ENCODE measurements around the gene DAG1.
"Not testable (repeated sequence)": the region's sequence is repeated elsewhere in the genome, so short reads cannot be mapped to it uniquely, and the experiment has no call there.

Gene DAG1

DNA sequence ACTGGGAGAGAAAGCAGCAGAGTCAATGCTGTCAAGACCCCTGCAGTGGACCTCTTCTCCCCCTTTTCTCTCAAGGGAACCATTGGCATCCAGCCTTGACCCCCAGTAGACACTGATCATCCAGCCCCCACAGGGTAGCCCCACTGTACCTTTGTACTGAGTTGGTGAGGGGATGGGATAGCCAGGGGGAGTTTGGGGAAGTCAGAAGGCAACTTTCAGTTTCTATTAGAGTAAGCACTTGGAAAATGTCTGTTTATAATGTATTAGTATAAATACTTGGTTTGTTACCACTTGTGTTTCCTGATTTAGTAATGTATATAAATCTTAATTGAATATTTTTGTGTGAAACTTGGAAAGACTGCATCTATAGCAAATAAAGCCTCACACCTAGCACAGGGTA is 25.0 kb downstream of the DAG1 start:
- TF ChIP-seq, protein P1, sequence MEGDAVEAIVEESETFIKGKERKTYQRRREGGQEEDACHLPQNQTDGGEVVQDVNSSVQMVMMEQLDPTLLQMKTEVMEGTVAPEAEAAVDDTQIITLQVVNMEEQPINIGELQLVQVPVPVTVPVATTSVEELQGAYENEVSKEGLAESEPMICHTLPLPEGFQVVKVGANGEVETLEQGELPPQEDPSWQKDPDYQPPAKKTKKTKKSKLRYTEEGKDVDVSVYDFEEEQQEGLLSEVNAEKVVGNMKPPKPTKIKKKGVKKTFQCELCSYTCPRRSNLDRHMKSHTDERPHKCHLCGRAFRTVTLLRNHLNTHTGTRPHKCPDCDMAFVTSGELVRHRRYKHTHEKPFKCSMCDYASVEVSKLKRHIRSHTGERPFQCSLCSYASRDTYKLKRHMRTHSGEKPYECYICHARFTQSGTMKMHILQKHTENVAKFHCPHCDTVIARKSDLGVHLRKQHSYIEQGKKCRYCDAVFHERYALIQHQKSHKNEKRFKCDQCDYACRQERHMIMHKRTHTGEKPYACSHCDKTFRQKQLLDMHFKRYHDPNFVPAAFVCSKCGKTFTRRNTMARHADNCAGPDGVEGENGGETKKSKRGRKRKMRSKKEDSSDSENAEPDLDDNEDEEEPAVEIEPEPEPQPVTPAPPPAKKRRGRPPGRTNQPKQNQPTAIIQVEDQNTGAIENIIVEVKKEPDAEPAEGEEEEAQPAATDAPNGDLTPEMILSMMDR (IDR thresholded peaks at IDR 0.05; ENCODE audit: low read depth, low read length), result no peak
- DNase-seq (ENCODE audit: extremely low read depth, low read depth), result no peak

DNA sequence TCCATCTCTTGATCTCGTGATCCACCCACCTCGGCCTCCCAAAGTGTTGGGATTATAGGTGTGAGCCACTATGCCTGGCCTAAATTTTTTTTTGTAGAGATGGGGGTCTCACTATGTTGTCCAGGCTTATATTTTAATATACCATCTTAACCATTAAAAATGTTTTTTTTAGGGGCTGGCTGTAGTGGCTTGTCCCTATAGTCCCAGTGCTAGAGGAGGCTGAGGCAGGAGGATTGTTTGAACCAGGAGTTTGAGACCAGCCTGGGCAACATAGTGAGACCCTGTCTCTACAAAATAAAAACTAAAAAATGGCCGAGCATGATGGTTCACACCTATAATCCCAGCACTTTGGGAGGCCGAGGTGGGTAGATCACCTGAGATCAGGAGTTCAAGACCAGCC is 26.8 kb downstream of the DAG1 start:
- DNase-seq (ENCODE audit: extremely low read depth, low read depth), result not testable (repeated sequence)

DNA sequence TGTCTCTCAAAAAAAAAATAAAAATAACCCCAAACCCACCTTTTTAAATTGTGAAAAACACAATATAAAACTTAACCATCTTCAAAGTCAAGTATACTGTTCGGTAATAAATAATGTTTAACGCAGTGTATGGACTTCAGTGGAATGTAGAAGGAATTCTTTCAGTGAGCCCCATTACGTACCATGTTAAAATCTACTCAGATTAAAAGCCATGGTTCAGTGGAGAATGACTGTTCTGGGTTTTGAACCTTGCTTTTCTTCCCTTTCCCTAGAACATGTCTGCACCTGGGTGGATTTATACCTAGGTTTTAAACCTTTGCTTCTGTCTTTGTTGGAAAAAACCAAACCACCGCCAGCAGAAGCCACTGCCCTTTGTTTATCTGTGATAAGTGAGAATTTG is 27.5 kb downstream of the DAG1 start:
- no peak for DNase-seq (ENCODE audit: extremely low read depth, low read depth)
- TF ChIP-seq, protein P1 (IDR thresholded peaks at IDR 0.05; ENCODE audit: low read depth, low read length), result no peak

DNA sequence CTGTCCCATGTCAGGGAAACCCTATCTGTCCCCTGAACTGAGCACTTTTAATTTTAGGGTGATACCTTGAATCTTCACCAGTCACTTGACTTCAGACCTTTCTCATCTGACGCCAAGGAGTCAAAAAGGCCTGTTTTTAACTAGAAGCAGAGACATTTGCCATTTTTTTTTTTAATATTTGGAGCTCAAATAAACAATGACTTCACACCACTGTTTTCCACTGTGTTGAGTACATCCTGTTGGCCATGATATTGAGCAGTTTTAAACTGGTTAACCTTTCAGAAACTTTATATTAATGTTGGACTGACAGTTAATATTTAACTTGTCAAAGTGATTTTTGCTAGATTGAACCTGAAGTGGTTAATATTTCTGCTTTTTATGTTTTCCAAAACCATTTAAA is 28.2 kb downstream of the DAG1 start:
- TF ChIP-seq, protein P1 (IDR thresholded peaks at IDR 0.05; ENCODE audit: low read depth, low read length), result no peak

DNA sequence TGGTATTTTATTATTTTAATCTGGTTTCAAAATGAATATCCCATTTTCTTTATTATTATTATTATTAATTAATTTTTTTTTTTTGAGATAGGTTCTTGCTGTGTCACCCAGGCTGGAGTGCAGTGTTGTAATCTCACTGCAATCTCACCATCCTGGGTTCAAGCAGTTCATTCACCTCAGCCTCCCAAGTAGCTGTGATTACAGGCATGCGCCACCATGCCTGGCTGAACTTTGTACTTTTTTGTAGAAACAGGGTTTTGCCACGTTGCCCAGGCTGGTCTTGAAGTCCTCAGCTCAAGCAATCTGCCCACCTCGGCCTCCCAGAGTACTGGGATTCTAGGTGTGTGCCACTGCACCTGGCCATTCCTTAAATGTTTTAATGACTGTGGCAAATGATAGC is 28.6 kb downstream of the DAG1 start:
- TF ChIP-seq, protein P1 (IDR thresholded peaks at IDR 0.05; ENCODE audit: low read depth, low read length), result no peak
- no peak for DNase-seq (ENCODE audit: extremely low read depth, low read depth)

More for the DNA sequence above, 28.2 kb downstream of the DAG1 start:
- DNase-seq (ENCODE audit: extremely low read depth, low read depth), result no peak

DNA sequence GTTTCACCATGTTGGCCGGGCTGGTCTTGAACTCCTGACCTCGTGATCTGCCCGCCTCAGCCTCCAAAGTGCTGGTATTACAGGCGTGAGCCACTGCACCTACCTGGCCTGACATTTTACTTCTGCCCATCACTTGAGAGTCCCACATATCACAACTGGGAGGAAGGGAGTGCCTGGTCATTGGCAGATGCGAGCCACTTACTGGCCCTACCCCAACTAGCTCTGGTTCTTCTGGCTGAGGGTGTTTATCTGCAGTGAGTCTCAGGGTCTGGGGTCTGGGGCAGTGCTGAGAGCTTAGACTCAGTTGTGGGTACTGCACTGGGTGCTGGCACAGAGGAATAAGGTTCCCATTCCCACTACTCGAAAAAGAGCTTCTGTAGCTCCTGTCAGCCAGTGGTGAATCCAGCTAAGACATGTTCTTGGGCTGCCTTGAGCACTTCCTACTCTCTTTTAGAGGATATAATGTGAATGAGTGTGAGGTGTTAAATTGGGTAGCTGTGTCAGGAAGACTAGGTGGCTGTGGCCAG is 30.2 kb downstream of the DAG1 start:
- no peak for DNase-seq (ENCODE audit: extremely low read depth, low read depth)
- TF ChIP-seq, protein P1 (IDR thresholded peaks at IDR 0.05; ENCODE audit: low read depth, low read length), result no peak

DNA sequence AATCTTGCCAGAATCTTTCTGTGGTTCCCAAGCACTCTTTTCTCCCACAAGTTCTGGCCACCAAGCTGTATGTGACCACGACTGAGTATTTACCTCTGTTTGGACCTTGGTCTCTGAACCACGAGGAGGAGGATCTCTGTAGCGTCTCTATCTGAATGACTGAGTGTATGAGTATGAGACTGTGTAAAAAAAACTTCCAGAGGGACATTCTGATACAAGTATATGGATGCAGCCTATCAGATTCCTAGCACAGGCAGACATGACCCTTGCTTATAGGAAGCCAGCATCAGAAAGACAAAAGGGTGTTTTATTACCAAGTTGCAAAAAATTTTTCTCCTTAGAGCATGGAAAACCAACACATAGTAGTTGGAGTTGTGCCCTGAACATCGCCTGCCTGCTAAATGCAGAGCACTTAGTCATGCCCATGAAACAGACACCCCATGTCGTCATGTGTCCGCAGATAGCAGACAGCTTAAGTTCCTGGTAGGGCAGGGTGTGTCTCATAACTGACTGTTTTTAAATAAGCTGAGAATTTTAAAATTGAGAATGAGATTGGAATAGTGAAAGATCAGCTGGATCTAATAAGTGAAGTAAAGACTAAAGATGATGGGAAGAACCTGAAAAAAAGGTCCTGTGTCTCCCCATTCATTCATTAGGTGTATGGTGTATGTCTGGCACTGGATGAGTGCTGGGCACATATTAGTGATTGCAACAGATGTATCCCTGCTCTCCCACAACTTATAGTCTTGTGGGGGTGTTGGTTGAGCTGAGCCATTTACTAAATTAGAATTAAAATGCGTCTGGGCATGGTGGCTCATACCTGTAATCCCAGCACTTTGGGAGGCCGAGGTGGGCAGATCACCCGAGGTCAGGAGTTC is 30.9 kb downstream of the DAG1 start:
- DNase-seq (ENCODE audit: extremely low read depth, low read depth), result peak; percentile 94
- TF ChIP-seq, protein P1 (IDR thresholded peaks at IDR 0.05; ENCODE audit: low read depth, low read length), result no peak

Measured in AG09319 (cell line).